Measurements from ENCODE around the gene GGTA1.

- TF ChIP-seq CTCF (conservative IDR thresholded peaks at IDR 0.05; ENCODE audit: low read length) (no peak), EZH2phosphoT487 (IDR thresholded peaks at IDR 0.05; ENCODE audit: borderline replicate concordance) (no peak)
Observed at GRCh38 chr9:121528642-121529041, 29.0 kb upstream of the GGTA1 start.

Measured in Loucy (cell line).